ENCODE measurements around the gene ARID4B.

GRCh38 chr1:235302143-235302542 lies 25.8 kb downstream of the ARID4B start:
- TF ChIP-seq CTCF (IDR thresholded peaks at IDR 0.05; ENCODE audit: extremely low read depth in 1 of 2, insufficient read depth in 1 of 2, low read depth in 1 of 2, low read length in 2 of 2) (no peak), POLR2A (IDR thresholded peaks at IDR 0.05; ENCODE audit: low read depth, low read length) (no peak)
